Upper lobe of left lung (tissue), 4 donors: ENCODE results near the gene IDH3A.

Source experiments
- CTCF ChIP-seq, 6 experiments: fragments of 450-650 bp in 4 of 6; fragments of 200-600 bp in 2 of 6; sonication (generic) in 2 of 6; IDR thresholded peaks; one replicate each; pipeline ENCODE4 v1.5.1; 2016 to 2019; ENCODE audit warnings: antibody characterized with exemption in 6 of 6
- EP300 ChIP-seq, 4 donors: sonication (generic); formaldehyde crosslinking; IDR thresholded peaks; one replicate each; pipeline ENCODE4 v1.5.1; 2017; ENCODE audit warnings: antibody characterized with exemption in 4 of 4, control low read depth in 2 of 4
- POLR2A ChIP-seq, 4 donors: fragments of 450-650 bp; IDR thresholded peaks; one replicate each; pipeline ENCODE4 v1.5.1; 2016 to 2017; ENCODE audit warnings: antibody characterized with exemption in 4 of 4, mild to moderate bottlenecking in 2 of 4
- POLR2AphosphoS5 ChIP-seq, 2 donors: sonication (generic); formaldehyde crosslinking; IDR thresholded peaks; one replicate each; pipeline ENCODE4 v1.5.1; 2017; ENCODE audit warnings: antibody characterized with exemption in 2 of 2

- TF ChIP-seq POLR2A (IDR thresholded peaks at IDR 0.05), result no peak
- TF ChIP-seq CTCF (IDR thresholded peaks at IDR 0.05), result no peak
- no peak for TF ChIP-seq POLR2AphosphoS5 (IDR thresholded peaks at IDR 0.05)
- no peak for TF ChIP-seq EP300 (IDR thresholded peaks at IDR 0.05)
Observed at GRCh38 chr15:78110916-78111475, 38.2 kb upstream of the IDH3A start.
